Thyroid gland (tissue), 4 donors: Measurements from ENCODE around the gene CORO1C.

Source experiments
- POLR2A ChIP-seq, 2 donors: fragments of 450-650 bp; IDR thresholded peaks; one replicate each; pipeline ENCODE4 v1.6.1; 2017; ENCODE audit warnings: antibody characterized with exemption in 2 of 2, mild to moderate bottlenecking in 2 of 2, moderate library complexity in 1 of 2
- TF ChIP-seq, protein P1 (sequence below), 6 experiments: fragments of 200-600 bp in 3 of 6; fragments of 450-650 bp in 3 of 6; sonication (generic) in 3 of 6; IDR thresholded peaks; one replicate each; pipeline ENCODE4 v1.5.1; 2016 to 2019; ENCODE audit warnings: antibody characterized with exemption in 6 of 6, mild to moderate bottlenecking in 2 of 6, inconsistent platforms in 1 of 6, moderate library complexity in 1 of 6

DNA sequence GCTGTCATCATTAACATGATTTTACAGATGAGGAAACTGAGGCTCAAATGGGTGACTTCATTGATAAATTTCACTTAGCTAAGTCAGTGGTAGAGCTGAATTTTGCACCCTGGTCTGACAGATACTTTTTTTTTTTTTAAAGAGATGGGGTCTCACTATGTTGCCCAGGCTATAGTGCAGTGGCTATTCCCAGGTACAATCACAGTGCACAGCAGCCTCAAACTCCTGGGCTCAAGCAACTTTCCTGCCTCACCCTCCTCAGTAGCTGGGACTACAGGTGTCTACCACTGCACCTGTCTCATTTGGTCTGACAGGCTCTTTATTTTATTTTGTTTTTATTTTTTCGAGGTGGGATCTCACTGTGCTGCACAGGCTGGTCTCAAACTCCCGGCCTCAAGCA, 24.2 kb upstream of the CORO1C start:
- TF ChIP-seq POLR2A (IDR thresholded peaks at IDR 0.05) = no peak
- TF ChIP-seq, protein P1, sequence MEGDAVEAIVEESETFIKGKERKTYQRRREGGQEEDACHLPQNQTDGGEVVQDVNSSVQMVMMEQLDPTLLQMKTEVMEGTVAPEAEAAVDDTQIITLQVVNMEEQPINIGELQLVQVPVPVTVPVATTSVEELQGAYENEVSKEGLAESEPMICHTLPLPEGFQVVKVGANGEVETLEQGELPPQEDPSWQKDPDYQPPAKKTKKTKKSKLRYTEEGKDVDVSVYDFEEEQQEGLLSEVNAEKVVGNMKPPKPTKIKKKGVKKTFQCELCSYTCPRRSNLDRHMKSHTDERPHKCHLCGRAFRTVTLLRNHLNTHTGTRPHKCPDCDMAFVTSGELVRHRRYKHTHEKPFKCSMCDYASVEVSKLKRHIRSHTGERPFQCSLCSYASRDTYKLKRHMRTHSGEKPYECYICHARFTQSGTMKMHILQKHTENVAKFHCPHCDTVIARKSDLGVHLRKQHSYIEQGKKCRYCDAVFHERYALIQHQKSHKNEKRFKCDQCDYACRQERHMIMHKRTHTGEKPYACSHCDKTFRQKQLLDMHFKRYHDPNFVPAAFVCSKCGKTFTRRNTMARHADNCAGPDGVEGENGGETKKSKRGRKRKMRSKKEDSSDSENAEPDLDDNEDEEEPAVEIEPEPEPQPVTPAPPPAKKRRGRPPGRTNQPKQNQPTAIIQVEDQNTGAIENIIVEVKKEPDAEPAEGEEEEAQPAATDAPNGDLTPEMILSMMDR (IDR thresholded peaks at IDR 0.05) = no peak
